HG03342 (cell line): ENCODE data around the gene OTULIN.

Experiments used
- ATAC-seq: cut with Tn5 transposase; IDR thresholded peaks from one replicate; pipeline ENCODE4 v1.9.1; 2021; ENCODE audit warnings: mild to moderate bottlenecking, moderate library complexity; ENCODE audit not compliant: unreplicated experiment

Gene OTULIN

GRCh38 chr5:14718778-14719177 lies 54.3 kb downstream of the OTULIN start:
- ATAC-seq, result no peak

GRCh38 chr5:14720236-14720923 lies 55.9 kb downstream of the OTULIN start:
- no peak for ATAC-seq

- no peak for ATAC-seq
Measured at GRCh38 chr5:14721990-14722656, 57.6 kb downstream of the OTULIN start.

- ATAC-seq, result no peak
Measured at GRCh38 chr5:14722923-14723322, 58.4 kb downstream of the OTULIN start.

- ATAC-seq, result no peak
Measured at GRCh38 chr5:14723701-14724132, 59.2 kb downstream of the OTULIN start.

GRCh38 chr5:14724633-14725032 lies 60.1 kb downstream of the OTULIN start:
- no peak for ATAC-seq

GRCh38 chr5:14726066-14726838 lies 61.7 kb downstream of the OTULIN start:
- no peak for ATAC-seq

- peak; percentile 64 for ATAC-seq
Measured at GRCh38 chr5:14727428-14727865, 62.9 kb downstream of the OTULIN start.

- no peak for ATAC-seq
Measured at GRCh38 chr5:14727928-14728458, 63.5 kb downstream of the OTULIN start.

- no peak for ATAC-seq
Measured at GRCh38 chr5:14728459-14728938, 64.0 kb downstream of the OTULIN start.

- ATAC-seq, result no peak
Measured at GRCh38 chr5:14729448-14730385, 65.2 kb downstream of the OTULIN start.

- no peak for ATAC-seq
Measured at GRCh38 chr5:14730466-14730865, 65.9 kb downstream of the OTULIN start.

- no peak for ATAC-seq
Measured at GRCh38 chr5:14730881-14731280, 66.4 kb downstream of the OTULIN start.

GRCh38 chr5:14732991-14733390 lies 68.5 kb downstream of the OTULIN start:
- ATAC-seq, result no peak

- no peak for ATAC-seq
Measured at GRCh38 chr5:14733661-14734060, 69.1 kb downstream of the OTULIN start.

GRCh38 chr5:14734396-14734795 lies 69.9 kb downstream of the OTULIN start:
- ATAC-seq, result no peak

GRCh38 chr5:14735944-14736343 lies 71.4 kb downstream of the OTULIN start:
- no peak for ATAC-seq

GRCh38 chr5:14737291-14737690 lies 72.8 kb downstream of the OTULIN start:
- no peak for ATAC-seq

- no peak for ATAC-seq
Measured at GRCh38 chr5:14738050-14738449, 73.5 kb downstream of the OTULIN start.

GRCh38 chr5:14739538-14739937 lies 75.0 kb downstream of the OTULIN start:
- no peak for ATAC-seq
